ENCODE results near the gene ATF2. TPM values are rescaled to one million over a fixed set of nuclear protein-coding genes. Genes with fewer than 3 reads are reported as not detected.

ATF2 gene
- total and polyA plus RNA-seq, 2 of the 4 experiments (the other 2 are of a cell fraction) = 23.2 to 60.0 TPM

- no peak overlapping the region for H2AK5ac ChIP-seq (ENCODE audit: low read depth, low read length)
- TF ChIP-seq BHLHE40 (IDR thresholded peaks at IDR 0.05; ENCODE audit: low read depth, low read length) (no peak), RFX5 (IDR thresholded peaks at IDR 0.05; ENCODE audit: low read depth, low read length) (no peak), USF2 (IDR thresholded peaks at IDR 0.05; ENCODE audit: low read depth, low read length) (no peak), RAD21 (IDR thresholded peaks at IDR 0.05; ENCODE audit: low read length) (no peak), MAFK (IDR thresholded peaks at IDR 0.05; ENCODE audit: low read depth, low read length) (no peak), CHD1 (IDR thresholded peaks at IDR 0.05; ENCODE audit: low read depth, low read length) (no peak), SMC3 (IDR thresholded peaks at IDR 0.05; ENCODE audit: low read depth, low read length) (no peak)
- intact Hi-C loops (cut with micrococcal nuclease) = loop anchor here (1.0 kb wide), 1 partner anchor 32 kb away; no protein-coding TSS in a partner anchor
Observed at GRCh38 chr2:175063741-175064140, 104.3 kb downstream of the ATF2 start.

More at GRCh38 chr2:175063741-175064140, 104.3 kb downstream of the ATF2 start:
- ChIA-PET CTCF (interaction anchor here (1.3 kb wide), 1 partner anchor 188 kb away, joined by 3 read pairs; no protein-coding TSS in a partner anchor), POLR2A (ENCODE audit: unreplicated experiment) (no interaction called here)
- Histone ChIP-seq H3K79me1 (ENCODE audit: low read depth in 1 of 2, low read length in 2 of 2) (no peaks in the 10 kb centered on the region), H3K14ac (replicated peaks; ENCODE audit: low read depth, low read length) (no peak overlapping the region), H3K56ac (ENCODE audit: extremely low read depth, insufficient read depth, low read length) (no peak overlapping the region), H3K4me2 (ENCODE audit: low read depth, low read length) (no peak overlapping the region), H2BK5ac (ENCODE audit: low read depth, low read length, poor library complexity, severe bottlenecking) (no peak overlapping the region), H3K4ac (ENCODE audit: low read depth, low read length) (no peak overlapping the region), H3K18ac (ENCODE audit: low read depth, low read length) (no peak overlapping the region), H4K20me1 (ENCODE audit: insufficient read depth, low read length) (no peaks in the 10 kb centered on the region), H2BK20ac (ENCODE audit: low read depth, low read length) (no peak overlapping the region), H3K4me1 (ENCODE audit: control insufficient read depth, insufficient read depth, low read length) (no peaks in the 10 kb centered on the region), H4K91ac (ENCODE audit: insufficient read depth, low read depth, low read length) (no peak overlapping the region), H2AFZ (replicated peaks; ENCODE audit: low read length, poor library complexity) (no peak overlapping the region), H3K9me1 (ENCODE audit: insufficient read depth, low read length) (no peaks in the 10 kb centered on the region; the same call in 1 of the 2 replicates), H3K9ac (ENCODE audit: low read depth, low read length) (no peak overlapping the region), H4K5ac (ENCODE audit: low read depth, low read length) (no peak overlapping the region), H4K8ac (ENCODE audit: low read depth in 2 of 2, low read length in 2 of 2) (no peak overlapping the region), H3K9me3 (ENCODE audit: control insufficient read depth, insufficient read depth, low read length) (no peaks in the 10 kb centered on the region), H3K23ac (ENCODE audit: low read depth, low read length) (no peak overlapping the region), H2BK15ac (ENCODE audit: low read depth, low read length) (no peak overlapping the region), H3K27ac (ENCODE audit: insufficient read depth, low read length) (no peak overlapping the region), H3K27me3 (ENCODE audit: control insufficient read depth, insufficient read depth, low read length) (no peaks in the 10 kb centered on the region), H2BK120ac (ENCODE audit: low read depth, low read length) (no peak overlapping the region), H3K4me3 (ENCODE audit: insufficient read depth, low read depth, low read length) (no peak overlapping the region), H3K36me3 (ENCODE audit: control insufficient read depth, insufficient read depth, low read length) (peaks cover 2% of the 10 kb centered on the region; the same call in 1 of the 2 replicates), H2AK9ac (replicated peaks; ENCODE audit: low read depth, low read length, poor library complexity) (no peak overlapping the region)
- BruUV-seq (replicated peaks) = no TSS peak
- DNase-seq (peak; percentile 32), ATAC-seq (ENCODE audit: low read depth) (no peak)
- WGBS, 2 experiments (ENCODE audit: extremely low coverage in 2 of 2, insufficient read length in 1 of 2) = no CpG with 5 or more reads among the region's 2 CpGs
- dilution Hi-C loops (cut with HindIII; ENCODE audit: low sequenced_read_pairs, unreplicated experiment) = no loop called here
- in situ Hi-C loops (cut with MboI; ENCODE audit: low sequenced_read_pairs) = no loop called here

All from IMR-90 (cell line).